OCI-LY3 (cell line): ENCODE measurements around the gene LRP1B.

ENCODE experiments used
- EZH2phosphoT487 ChIP-seq: fragments of 200-600 bp; shearing (Covaris generic); IDR thresholded peaks from 2 replicates; pipeline ENCODE4 v1.6.1; 2018; ENCODE audit warnings: antibody characterized with exemption, mixed run types, low read depth
- TF ChIP-seq, protein P1 (sequence below): fragments of 200-600, 300-600 bp; sonication (generic); IDR thresholded peaks from 2 replicates; pipeline ENCODE4 v1.5.1; 2014; ENCODE audit warnings: antibody characterized with exemption, low read length, low read depth

GRCh38 chr2:142008135-142008744 lies 122.6 kb downstream of the LRP1B start:
- TF ChIP-seq, protein P1, sequence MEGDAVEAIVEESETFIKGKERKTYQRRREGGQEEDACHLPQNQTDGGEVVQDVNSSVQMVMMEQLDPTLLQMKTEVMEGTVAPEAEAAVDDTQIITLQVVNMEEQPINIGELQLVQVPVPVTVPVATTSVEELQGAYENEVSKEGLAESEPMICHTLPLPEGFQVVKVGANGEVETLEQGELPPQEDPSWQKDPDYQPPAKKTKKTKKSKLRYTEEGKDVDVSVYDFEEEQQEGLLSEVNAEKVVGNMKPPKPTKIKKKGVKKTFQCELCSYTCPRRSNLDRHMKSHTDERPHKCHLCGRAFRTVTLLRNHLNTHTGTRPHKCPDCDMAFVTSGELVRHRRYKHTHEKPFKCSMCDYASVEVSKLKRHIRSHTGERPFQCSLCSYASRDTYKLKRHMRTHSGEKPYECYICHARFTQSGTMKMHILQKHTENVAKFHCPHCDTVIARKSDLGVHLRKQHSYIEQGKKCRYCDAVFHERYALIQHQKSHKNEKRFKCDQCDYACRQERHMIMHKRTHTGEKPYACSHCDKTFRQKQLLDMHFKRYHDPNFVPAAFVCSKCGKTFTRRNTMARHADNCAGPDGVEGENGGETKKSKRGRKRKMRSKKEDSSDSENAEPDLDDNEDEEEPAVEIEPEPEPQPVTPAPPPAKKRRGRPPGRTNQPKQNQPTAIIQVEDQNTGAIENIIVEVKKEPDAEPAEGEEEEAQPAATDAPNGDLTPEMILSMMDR, result no peak
- TF ChIP-seq EZH2phosphoT487, result no peak
